Activated T-cell treated with anti-CD3 and anti-CD28 coated beads, Interleukin-2, amount 50 U/mL, for 24 hours (primary cell): Measurements from ENCODE around the gene PUM1.
A peak's percentile ranks its signal among the peaks of the same experiment; 100 is the strongest.

ENCODE experiments used
- DNase-seq: peaks from one replicate; pipeline ENCODE4 v3.0.0-alpha.2; 2020
- H3K27ac Mint-ChIP-seq: 2 replicates; pipeline ENCODE4 v1.8.0; 2020; ENCODE audit warnings: mild to moderate bottlenecking, mixed read lengths
- H3K27me3 Mint-ChIP-seq: 2 replicates; pipeline ENCODE4 v1.8.0; 2020; ENCODE audit warnings: mixed read lengths
- H3K36me3 Mint-ChIP-seq: 2 replicates; pipeline ENCODE4 v1.8.0; 2020; ENCODE audit warnings: low read depth, mixed read lengths
- H3K4me1 Mint-ChIP-seq: 2 replicates; pipeline ENCODE4 v1.8.0; 2020; ENCODE audit warnings: low read depth, mixed read lengths
- H3K4me3 Mint-ChIP-seq: 2 replicates; pipeline ENCODE4 v1.8.0; 2020; ENCODE audit warnings: mild to moderate bottlenecking, moderate library complexity, mixed read lengths
- H3K9me3 Mint-ChIP-seq: 2 replicates; pipeline ENCODE4 v1.8.0; 2020; ENCODE audit warnings: mixed read lengths

The PUM1 gene

GRCh38 chr1:30914931-30915330 lies 150.6 kb downstream of the PUM1 start:
- DNase-seq = no peak
- no peak overlapping the region for H3K4me3 Mint-ChIP-seq
- no peak overlapping the region for H3K27ac Mint-ChIP-seq
- H3K9me3 Mint-ChIP-seq = no peaks in the 10 kb centered on the region
- peaks cover 9% of the 10 kb centered on the region for H3K4me1 Mint-ChIP-seq
- H3K36me3 Mint-ChIP-seq = no peaks in the 10 kb centered on the region
- peaks cover 9% of the 10 kb centered on the region for H3K27me3 Mint-ChIP-seq

DNA sequence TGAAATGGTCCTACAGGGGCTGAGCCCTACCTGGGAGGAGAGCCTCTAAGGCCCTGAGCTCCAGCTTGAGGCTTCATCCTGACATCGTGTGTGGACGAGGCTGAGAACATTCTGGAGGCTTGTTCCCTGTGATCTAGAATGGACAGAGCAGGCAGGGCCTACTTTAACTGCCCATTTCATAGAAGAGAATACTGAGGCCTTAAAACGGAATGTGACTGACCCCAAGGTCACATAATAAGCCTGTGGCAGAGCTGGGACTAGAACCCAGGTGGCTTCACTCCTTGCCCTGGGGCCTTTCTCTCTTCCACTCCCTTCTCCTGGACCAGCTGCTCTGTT lies 151.0 kb downstream of the PUM1 start:
- H3K9me3 Mint-ChIP-seq = no peaks in the 10 kb centered on the region
- peaks cover 10% of the 10 kb centered on the region for H3K4me1 Mint-ChIP-seq
- H3K27ac Mint-ChIP-seq = no peak overlapping the region
- DNase-seq = no peak
- H3K36me3 Mint-ChIP-seq = no peaks in the 10 kb centered on the region
- H3K4me3 Mint-ChIP-seq = no peak overlapping the region
- H3K27me3 Mint-ChIP-seq = peaks cover 13% of the 10 kb centered on the region

DNA sequence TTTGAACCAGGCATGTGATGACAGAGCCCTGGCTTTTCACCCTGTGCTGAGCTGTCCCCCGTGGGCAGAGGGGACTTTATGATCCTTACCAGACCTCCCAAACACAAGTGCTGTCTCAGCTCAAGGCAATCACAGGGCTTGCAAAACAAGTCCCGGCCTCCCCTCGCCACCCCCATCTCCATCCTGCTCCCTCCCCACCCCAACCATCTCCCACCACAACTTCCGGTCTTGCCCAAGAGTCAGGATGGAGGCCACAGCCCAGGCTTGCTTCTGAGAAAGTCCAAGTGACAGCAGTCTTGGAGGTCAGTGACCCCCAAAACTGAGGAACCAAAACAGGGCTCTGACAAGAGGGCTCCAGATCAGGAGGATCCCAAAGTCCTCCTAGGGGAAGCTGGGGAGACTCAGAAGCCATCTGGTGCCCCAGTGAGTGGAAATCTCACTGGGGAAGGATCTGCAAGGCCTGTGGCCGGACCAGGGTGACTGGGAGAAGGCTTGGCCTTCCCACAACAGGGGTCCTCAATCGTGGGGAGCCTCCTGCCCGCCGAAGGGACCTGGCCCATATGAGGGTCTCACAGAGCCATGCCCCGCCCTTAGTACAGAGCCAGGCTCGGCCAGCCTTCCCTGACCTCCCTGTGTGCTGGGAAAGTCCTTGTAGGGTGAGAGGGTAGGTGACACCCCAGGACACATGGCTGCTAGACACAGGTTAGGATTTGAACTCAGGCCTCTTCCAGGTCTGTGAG lies 152.4 kb downstream of the PUM1 start:
- H3K4me3 Mint-ChIP-seq = no peak overlapping the region
- H3K27me3 Mint-ChIP-seq = peaks cover 20% of the 10 kb centered on the region
- DNase-seq = no peak
- no peaks in the 10 kb centered on the region for H3K36me3 Mint-ChIP-seq
- peaks cover 9% of the 10 kb centered on the region for H3K4me1 Mint-ChIP-seq
- H3K9me3 Mint-ChIP-seq = no peaks in the 10 kb centered on the region
- no peak overlapping the region for H3K27ac Mint-ChIP-seq

GRCh38 chr1:30912224-30912623 lies 153.3 kb downstream of the PUM1 start:
- no peak for DNase-seq
- H3K4me1 Mint-ChIP-seq = peaks cover 15% of the 10 kb centered on the region
- no peaks in the 10 kb centered on the region for H3K9me3 Mint-ChIP-seq
- H3K27ac Mint-ChIP-seq = no peak overlapping the region
- peaks cover 26% of the 10 kb centered on the region for H3K27me3 Mint-ChIP-seq
- H3K4me3 Mint-ChIP-seq = no peak overlapping the region
- no peaks in the 10 kb centered on the region for H3K36me3 Mint-ChIP-seq

GRCh38 chr1:30911059-30911954 lies 154.2 kb downstream of the PUM1 start:
- no peaks in the 10 kb centered on the region for H3K36me3 Mint-ChIP-seq
- H3K9me3 Mint-ChIP-seq = no peaks in the 10 kb centered on the region
- DNase-seq = peak; percentile 64
- peaks cover 15% of the 10 kb centered on the region for H3K4me1 Mint-ChIP-seq
- H3K27ac Mint-ChIP-seq = no peak overlapping the region
- H3K4me3 Mint-ChIP-seq = no peak overlapping the region
- H3K27me3 Mint-ChIP-seq = peaks cover 36% of the 10 kb centered on the region

- Mint-ChIP-seq H3K4me3 (peak overlapping the region; percentile 76), H3K36me3 (no peaks in the 10 kb centered on the region), H3K9me3 (no peaks in the 10 kb centered on the region), H3K27ac (peak overlapping the region; percentile 48), H3K4me1 (peaks cover 15% of the 10 kb centered on the region), H3K27me3 (peaks cover 48% of the 10 kb centered on the region)
- DNase-seq = no peak
These were observed 156.0 kb downstream of the PUM1 start for GRCh38 chr1:30909365-30910068.

DNA sequence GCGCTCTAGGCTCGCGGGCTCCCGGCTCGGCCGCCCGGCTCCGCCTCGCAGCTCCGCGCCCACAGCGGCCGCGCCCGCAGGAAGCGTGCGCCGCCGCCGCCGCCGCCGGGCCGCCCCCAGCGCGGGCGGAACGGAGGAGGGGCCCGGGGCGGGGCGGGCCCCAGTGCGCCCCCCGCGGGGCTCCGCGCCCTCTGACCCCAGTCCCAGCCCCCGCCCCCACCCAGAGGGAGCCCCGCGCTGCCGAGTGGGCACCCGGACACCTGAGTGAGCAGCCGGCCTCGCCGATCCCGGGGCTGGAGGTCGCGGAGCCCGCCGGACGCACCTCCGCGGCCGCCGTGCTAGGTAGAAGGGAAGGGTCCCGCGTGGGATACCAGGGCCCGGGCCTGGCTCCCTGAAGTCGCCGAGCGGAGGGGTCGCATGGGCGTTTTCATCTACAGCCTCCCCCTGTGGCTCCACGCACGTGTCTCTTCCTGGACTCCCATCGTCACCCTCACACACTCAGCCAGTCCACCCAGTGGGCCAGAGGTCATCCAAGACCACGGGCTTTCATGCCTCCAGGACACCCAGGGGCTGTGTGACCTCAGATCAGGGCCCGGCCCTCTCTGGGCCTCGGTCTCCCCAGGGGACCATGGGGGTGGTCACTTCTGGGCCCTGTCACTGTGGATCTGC lies 156.7 kb downstream of the PUM1 start, which contains the start of gene SDC3:
Gene SDC3, minus strand, starts transcription at position 63 of the 669 bp plus-strand sequence. CDS start 172 bp downstream, outside the sequence.
- Mint-ChIP-seq H3K27ac (peak within 1 kb of the TSS; percentile 75), H3K36me3 (no peaks in the 10 kb centered on the region), H3K27me3 (peaks cover 51% of the 10 kb centered on the region), H3K9me3 (no peaks in the 10 kb centered on the region), H3K4me3 (peak within 1 kb of the TSS; percentile 76), H3K4me1 (peaks cover 15% of the 10 kb centered on the region)
- DNase-seq = peak; percentile 47

DNA sequence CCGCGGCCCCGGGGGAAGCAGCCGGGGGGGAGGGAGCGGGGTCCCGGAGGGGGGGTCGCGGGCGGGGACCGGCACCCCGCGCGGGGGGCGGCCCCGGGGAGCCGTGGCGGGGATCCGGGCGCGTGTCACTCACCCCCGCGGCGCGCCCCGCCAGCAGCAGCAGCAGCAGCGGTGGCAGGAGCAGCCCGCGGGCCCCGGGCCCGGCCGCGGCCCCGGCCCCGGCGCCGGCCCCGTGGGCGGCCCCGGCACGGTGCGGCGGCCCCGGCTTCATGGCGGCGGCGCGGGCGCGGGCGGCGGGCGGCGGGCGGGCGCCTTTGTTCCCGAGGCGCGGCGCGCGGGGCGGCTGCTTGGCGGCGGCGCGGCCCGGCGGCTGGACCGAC lies 157.2 kb downstream of the PUM1 start:
- DNase-seq = no peak
- Mint-ChIP-seq H3K27ac (no peak overlapping the region), H3K27me3 (peaks cover 52% of the 10 kb centered on the region), H3K4me3 (no peak overlapping the region), H3K4me1 (peaks cover 15% of the 10 kb centered on the region), H3K36me3 (no peaks in the 10 kb centered on the region), H3K9me3 (no peaks in the 10 kb centered on the region)

- H3K36me3 Mint-ChIP-seq = no peaks in the 10 kb centered on the region
- peaks cover 57% of the 10 kb centered on the region for H3K27me3 Mint-ChIP-seq
- H3K27ac Mint-ChIP-seq = peak overlapping the region; percentile 61
- no peaks in the 10 kb centered on the region for H3K9me3 Mint-ChIP-seq
- DNase-seq = no peak
- peak overlapping the region; percentile 67 for H3K4me3 Mint-ChIP-seq
- H3K4me1 Mint-ChIP-seq = peaks cover 14% of the 10 kb centered on the region
These were observed 157.8 kb downstream of the PUM1 start for GRCh38 chr1:30907481-30908315.

GRCh38 chr1:30906631-30907441 lies 158.7 kb downstream of the PUM1 start:
- peaks cover 14% of the 10 kb centered on the region for H3K4me1 Mint-ChIP-seq
- H3K27ac Mint-ChIP-seq = no peak overlapping the region
- peak overlapping the region; percentile 67 for H3K4me3 Mint-ChIP-seq
- no peaks in the 10 kb centered on the region for H3K36me3 Mint-ChIP-seq
- no peaks in the 10 kb centered on the region for H3K9me3 Mint-ChIP-seq
- peaks cover 58% of the 10 kb centered on the region for H3K27me3 Mint-ChIP-seq
- DNase-seq = no peak

DNA sequence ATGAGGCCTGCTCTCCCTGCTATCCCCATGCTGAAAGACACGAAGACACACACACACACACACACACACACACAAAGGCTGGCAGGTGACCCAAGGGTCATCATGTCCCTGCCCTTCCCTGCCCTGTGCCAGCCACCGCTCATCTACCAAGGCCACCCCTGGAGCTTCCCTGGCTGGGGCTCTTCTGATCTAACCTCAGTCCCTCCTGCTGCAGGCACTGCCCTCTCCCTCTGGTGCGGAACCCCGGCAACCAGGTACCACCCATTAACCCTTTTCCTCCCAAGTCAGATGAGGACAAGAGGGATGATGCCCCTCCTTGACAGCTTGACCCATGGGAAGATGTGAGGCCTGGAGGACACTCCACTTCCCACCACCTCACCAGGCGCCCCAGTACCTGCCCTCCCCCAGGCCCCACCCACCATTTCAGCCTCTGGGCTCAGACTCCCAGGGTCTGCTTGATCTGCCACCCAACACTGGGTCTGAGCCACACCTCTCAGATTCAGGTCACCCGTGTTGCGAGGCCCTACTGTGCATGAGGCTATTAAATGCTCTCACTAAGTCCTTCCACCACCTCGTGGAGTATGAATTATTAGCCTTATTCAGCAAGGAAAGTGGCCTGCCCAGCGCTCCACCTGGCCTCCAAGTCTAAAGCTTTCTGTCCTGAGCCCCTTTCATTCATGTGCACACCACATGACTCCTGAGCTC lies 159.4 kb downstream of the PUM1 start:
- H3K27ac Mint-ChIP-seq = no peak overlapping the region
- no peak for DNase-seq
- H3K9me3 Mint-ChIP-seq = no peaks in the 10 kb centered on the region
- H3K36me3 Mint-ChIP-seq = no peaks in the 10 kb centered on the region
- H3K4me1 Mint-ChIP-seq = peaks cover 14% of the 10 kb centered on the region
- H3K4me3 Mint-ChIP-seq = no peak overlapping the region
- peaks cover 58% of the 10 kb centered on the region for H3K27me3 Mint-ChIP-seq

GRCh38 chr1:30905403-30905802 lies 160.1 kb downstream of the PUM1 start:
- Mint-ChIP-seq H3K4me3 (no peak overlapping the region), H3K9me3 (no peaks in the 10 kb centered on the region), H3K27ac (no peak overlapping the region), H3K27me3 (peaks cover 52% of the 10 kb centered on the region), H3K36me3 (no peaks in the 10 kb centered on the region), H3K4me1 (peaks cover 14% of the 10 kb centered on the region)
- no peak for DNase-seq
